IPS-15b (cell line): ENCODE data around the gene LTBP3.
"Not testable (repeated sequence)": the region's sequence is repeated elsewhere in the genome, so short reads cannot be mapped to it uniquely, and the experiment has no call there.

Experiments used
- H3K27me3 ChIP-seq: one replicate; pipeline ENCODE4 v1.6.1; 2013; ENCODE audit warnings: low read length; ENCODE audit not compliant: control insufficient read depth, insufficient read depth
- H3K36me3 ChIP-seq: one replicate; pipeline ENCODE4 v1.6.1; 2013; ENCODE audit warnings: low read length; ENCODE audit not compliant: control insufficient read depth, insufficient read depth
- H3K4me1 ChIP-seq: one replicate; pipeline ENCODE4 v1.6.1; 2013; ENCODE audit warnings: mild to moderate bottlenecking, low read length; ENCODE audit not compliant: control insufficient read depth, insufficient read depth
- H3K4me3 ChIP-seq: one replicate; pipeline ENCODE4 v1.5.1; 2013; ENCODE audit warnings: low read depth, low read length
- H3K9ac ChIP-seq: one replicate; pipeline ENCODE4 v1.6.1; 2013; ENCODE audit warnings: low read depth, mild to moderate bottlenecking, low read length
- H3K9me3 ChIP-seq: one replicate; pipeline ENCODE4 v1.6.1; 2013; ENCODE audit warnings: mild to moderate bottlenecking, low read length; ENCODE audit not compliant: control insufficient read depth, insufficient read depth

LTBP3 gene

GRCh38 chr11:65564879-65565559, 6.9 kb upstream of the LTBP3 start:
- not testable (repeated sequence) for H3K4me3 ChIP-seq, H3K9me3 ChIP-seq, H3K9ac ChIP-seq, H3K27me3 ChIP-seq, H3K4me1 ChIP-seq, H3K36me3 ChIP-seq

DNA sequence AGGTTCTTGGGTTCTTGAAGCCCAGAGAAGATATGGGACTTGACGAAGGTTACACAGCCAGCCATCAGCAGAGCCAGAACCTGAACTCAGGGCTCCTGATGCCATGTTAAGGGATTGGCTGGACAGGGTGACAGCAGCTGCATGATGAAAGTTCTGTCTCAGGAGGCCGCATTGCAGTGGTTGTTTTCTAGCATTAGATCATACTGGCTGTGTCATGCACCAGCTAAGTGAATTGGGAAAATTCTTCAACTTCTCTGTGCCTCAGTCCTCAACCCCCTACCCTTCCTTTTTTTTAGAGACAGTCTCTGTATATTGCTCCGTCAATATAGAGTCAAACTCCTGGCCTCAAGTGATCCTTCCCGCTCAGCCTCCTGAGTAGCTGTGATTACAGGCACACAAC, 5.4 kb upstream of the LTBP3 start:
- Histone ChIP-seq H3K27me3 (peaks cover 19% of the 10 kb centered on the region), H3K36me3 (no peaks in the 10 kb centered on the region), H3K9me3 (no peaks in the 10 kb centered on the region), H3K4me3 (no peak overlapping the region), H3K4me1 (no peaks in the 10 kb centered on the region), H3K9ac (no peak overlapping the region)

- Histone ChIP-seq H3K36me3 (no peaks in the 10 kb centered on the region), H3K4me1 (no peaks in the 10 kb centered on the region), H3K4me3 (no peak overlapping the region), H3K27me3 (peaks cover 20% of the 10 kb centered on the region), H3K9me3 (no peaks in the 10 kb centered on the region), H3K9ac (no peak overlapping the region)
Measured at GRCh38 chr11:65562788-65563187, 4.6 kb upstream of the LTBP3 start.

GRCh38 chr11:65562020-65562419, 3.9 kb upstream of the LTBP3 start:
- Histone ChIP-seq H3K4me1 (no peaks in the 10 kb centered on the region), H3K9me3 (no peaks in the 10 kb centered on the region), H3K27me3 (peaks cover 25% of the 10 kb centered on the region), H3K9ac (no peak overlapping the region), H3K4me3 (no peak overlapping the region), H3K36me3 (no peaks in the 10 kb centered on the region)

DNA sequence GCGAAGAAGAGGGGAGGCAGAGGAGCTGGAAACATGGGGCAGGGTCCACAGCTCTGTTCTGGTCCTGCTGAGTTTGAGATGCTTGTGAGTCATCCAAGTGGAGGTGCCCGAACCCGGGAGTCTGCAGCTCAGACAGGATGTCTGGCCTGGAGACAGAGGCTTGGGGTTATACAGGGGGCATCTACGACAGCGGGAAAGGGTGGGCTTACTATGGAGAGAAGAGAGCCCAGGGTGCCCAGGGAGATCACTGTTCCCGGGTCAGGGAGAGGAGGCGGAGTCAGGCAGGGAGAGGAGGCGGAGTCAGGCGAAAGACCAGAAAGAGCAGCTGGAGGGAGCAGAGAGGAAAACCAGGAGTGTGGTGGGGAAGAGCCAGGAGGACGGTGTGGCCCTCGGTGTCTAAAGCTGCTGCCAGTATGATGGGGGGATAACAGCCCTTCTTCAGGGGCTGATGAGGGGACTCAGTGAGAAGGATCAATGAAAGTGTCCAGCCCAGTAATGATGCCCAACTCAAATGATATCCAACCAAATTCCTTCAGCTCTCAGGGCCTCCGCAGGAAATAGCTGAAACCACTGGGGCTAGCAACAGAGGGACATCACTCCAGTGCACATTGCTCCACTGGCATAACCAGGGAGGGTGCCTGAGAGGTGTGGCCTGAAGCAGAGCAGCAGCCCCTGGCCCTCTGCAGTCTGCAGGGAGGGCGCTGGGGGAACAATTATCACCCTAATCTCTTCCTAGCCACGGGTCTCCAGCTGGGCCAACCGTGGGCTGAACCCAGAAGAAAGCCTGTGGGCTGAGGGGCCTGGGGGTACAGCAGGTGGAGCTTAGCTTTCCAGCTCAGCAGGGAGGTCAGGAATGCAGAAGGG, 2.6 kb upstream of the LTBP3 start:
- no peaks in the 10 kb centered on the region for H3K9me3 ChIP-seq
- H3K36me3 ChIP-seq, result no peaks in the 10 kb centered on the region
- H3K4me3 ChIP-seq, result no peak overlapping the region
- peaks cover 36% of the 10 kb centered on the region for H3K27me3 ChIP-seq
- no peaks in the 10 kb centered on the region for H3K4me1 ChIP-seq
- no peak overlapping the region for H3K9ac ChIP-seq

DNA sequence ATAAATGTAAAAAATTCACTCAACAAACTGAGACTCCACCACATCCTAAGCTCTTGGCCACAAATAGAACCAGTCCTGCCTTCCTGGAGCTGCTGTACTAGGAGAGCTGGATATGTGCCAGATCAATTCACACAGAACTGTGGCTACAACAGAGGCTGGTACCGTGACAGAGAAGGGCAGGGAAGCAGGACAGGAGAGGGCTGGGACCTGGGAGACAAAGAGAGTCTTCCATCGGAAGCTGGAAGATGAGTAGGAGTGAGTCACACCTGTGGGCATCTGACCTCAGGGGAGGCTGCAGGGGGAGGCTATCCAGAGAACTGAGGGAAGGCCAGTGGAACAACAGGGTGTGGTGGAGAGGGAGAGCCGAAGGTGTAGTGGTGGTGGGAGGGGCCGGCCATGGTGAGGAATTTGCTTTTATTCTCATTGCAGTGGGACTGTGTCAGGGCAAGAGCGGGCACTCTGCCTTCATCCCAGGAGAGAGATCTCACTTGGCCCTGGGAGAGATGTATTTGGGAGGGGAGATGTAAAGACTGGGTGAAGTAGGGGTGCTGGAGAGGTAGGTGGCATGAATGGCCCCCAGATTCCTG, 1.9 kb upstream of the LTBP3 start:
- Histone ChIP-seq H3K4me3 (no peak overlapping the region), H3K27me3 (peaks cover 42% of the 10 kb centered on the region), H3K9ac (no peak overlapping the region), H3K9me3 (no peaks in the 10 kb centered on the region), H3K4me1 (no peaks in the 10 kb centered on the region), H3K36me3 (no peaks in the 10 kb centered on the region)

DNA sequence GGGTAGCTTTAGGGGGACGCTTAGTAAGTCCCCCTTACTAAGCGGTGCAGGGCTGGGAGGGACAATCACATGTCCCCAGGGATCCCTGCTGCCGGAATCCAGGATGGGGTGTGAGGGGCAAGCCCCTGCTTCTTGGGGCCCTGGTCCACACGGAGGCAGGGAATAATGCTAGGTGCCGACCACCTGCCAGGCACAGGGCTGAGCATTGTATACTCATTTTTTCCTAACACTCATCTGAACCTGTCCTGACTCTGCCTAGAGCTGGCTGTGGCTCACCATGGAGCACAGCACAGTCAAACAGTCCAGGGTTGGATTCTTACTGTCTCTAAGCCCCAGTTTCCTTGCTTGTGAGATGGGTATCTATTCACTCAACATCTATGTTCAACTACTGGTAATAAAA, 1.4 kb upstream of the LTBP3 start:
- Histone ChIP-seq H3K9me3 (no peaks in the 10 kb centered on the region), H3K36me3 (no peaks in the 10 kb centered on the region), H3K4me1 (no peaks in the 10 kb centered on the region), H3K4me3 (no peak overlapping the region), H3K9ac (no peak overlapping the region), H3K27me3 (peaks cover 47% of the 10 kb centered on the region)

DNA sequence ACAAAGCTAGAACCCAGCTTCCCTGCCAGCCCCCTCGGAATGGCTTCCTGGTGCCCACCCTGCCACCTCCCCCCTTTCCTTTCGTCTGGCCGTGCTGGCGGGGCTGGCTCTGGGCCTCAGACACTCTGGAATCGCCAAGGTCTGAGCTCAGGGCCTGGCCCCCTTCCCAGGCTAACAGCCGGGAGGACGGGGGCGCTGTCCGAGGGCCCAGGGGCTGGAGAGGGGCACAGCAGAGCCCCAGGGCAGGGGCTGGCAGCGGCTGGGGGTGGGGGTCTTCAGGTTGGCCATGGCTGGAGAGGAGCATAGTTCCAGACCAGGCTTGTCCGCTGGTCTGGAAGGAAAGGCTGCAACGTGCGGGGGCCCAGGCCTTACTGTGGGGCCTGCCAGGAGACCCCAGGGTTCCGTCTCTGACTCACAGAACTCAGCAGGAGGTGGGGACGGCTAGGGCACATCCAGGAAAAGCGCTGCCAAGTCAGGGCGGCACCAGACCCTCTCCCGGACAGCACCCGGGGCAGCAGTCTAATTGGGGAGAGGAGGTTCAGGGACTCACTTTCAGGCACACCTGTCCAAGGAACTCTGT, 861 bp upstream of the LTBP3 start:
- Histone ChIP-seq H3K4me3 (peak overlapping the region; percentile 39), H3K9ac (no peak overlapping the region), H3K4me1 (no peaks in the 10 kb centered on the region), H3K36me3 (no peaks in the 10 kb centered on the region), H3K27me3 (peaks cover 52% of the 10 kb centered on the region), H3K9me3 (no peaks in the 10 kb centered on the region)

GRCh38 chr11:65557280-65558001, 718 bp downstream of the LTBP3 start:
- H3K4me3 ChIP-seq, result peak overlapping the region; percentile 43
- H3K4me1 ChIP-seq, result peaks cover 2% of the 10 kb centered on the region
- peaks cover 54% of the 10 kb centered on the region for H3K27me3 ChIP-seq
- no peak overlapping the region for H3K9ac ChIP-seq
- no peaks in the 10 kb centered on the region for H3K36me3 ChIP-seq
- H3K9me3 ChIP-seq, result no peaks in the 10 kb centered on the region

- Histone ChIP-seq H3K27me3 (peaks cover 58% of the 10 kb centered on the region), H3K4me3 (peak overlapping the region; percentile 43), H3K36me3 (no peaks in the 10 kb centered on the region), H3K4me1 (peaks cover 3% of the 10 kb centered on the region), H3K9me3 (no peaks in the 10 kb centered on the region), H3K9ac (no peak overlapping the region)
Measured at GRCh38 chr11:65556470-65557279, 1.5 kb downstream of the LTBP3 start.
